ENCODE data around the gene SELENOS. TPM values are rescaled to one million over a fixed set of nuclear protein-coding genes. Genes with fewer than 3 reads are reported as not detected.

SELENOS gene
- total RNA-seq, 4 donors from 2014 or later: 50.4 to 77.3 (median 65.6) TPM

DNA sequence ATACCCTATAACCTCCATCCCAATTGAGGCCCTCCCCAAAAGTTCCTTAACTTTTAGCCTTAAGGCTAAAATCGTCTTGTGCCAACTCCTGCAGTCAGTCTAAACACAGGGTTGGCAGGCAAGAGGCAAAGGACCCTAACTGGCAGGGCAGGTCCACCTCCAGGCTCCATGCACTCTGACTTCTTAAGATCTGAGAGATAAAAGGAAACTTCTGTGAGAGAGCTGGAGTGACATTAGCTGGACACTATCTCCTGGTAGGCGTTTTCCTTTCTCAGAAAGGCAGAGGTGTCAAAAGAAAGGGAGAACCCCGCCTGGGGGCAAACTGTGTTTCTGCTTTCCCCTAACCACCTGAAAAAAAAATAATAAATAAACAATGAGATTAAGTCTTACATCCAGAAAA is 29.0 kb downstream of the SELENOS start:
- H3K27ac ChIP-seq: no peak overlapping the region
- intact Hi-C loops (cut with DNase I): no loop called here

DNA sequence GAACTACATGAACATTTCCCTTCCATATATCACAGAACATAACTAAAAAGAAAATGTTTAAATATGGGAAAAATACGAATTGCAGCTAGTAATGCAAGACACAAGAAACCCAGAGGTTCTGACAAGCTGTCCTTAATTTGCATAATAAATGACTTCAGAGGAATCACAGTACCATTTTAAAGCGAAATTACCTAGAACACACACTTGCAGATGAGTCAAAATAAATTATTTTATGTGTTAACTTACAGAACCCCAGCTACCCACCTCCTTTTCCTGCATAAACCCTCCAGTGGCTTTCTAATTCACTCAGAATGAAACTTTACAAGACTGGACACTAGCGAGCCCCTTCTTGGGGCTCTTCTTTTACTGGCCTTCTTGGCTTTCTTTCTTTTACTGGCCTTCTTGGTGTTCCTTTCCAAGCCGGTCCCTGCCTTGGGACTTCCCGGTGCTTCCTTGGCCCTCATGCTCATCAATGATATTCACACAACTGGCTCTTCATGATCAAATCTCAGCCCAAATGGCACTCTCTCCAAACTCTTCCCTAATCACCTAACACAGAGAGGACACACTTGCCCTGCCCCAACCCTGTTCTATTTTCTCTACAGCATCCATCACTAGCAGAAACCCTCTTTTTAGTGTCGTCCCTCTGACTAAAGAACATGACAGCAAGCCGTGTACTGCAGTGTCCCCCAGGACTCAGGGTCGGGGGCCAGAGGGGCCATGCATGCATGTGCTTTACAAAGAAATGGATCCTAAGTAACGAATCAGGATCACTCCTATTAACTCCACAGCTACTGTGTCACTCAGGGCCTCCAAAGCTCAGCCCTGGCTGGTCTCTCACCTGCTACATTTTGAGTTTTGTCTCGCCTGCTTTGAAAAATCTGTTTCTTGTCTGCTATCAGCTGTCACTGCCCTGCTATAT is 30.2 kb downstream of the SELENOS start:
- H3K27ac ChIP-seq: no peak overlapping the region
- WGBS, 2 donors: 88 to 89% methylated on average over 10 of the region's 10 CpGs
- no peak for DNase-seq
- intact Hi-C loops (cut with DNase I): no loop called here
- no peak for TF ChIP-seq POLR2A (IDR thresholded peaks at IDR 0.05)
- TF ChIP-seq, protein P1, sequence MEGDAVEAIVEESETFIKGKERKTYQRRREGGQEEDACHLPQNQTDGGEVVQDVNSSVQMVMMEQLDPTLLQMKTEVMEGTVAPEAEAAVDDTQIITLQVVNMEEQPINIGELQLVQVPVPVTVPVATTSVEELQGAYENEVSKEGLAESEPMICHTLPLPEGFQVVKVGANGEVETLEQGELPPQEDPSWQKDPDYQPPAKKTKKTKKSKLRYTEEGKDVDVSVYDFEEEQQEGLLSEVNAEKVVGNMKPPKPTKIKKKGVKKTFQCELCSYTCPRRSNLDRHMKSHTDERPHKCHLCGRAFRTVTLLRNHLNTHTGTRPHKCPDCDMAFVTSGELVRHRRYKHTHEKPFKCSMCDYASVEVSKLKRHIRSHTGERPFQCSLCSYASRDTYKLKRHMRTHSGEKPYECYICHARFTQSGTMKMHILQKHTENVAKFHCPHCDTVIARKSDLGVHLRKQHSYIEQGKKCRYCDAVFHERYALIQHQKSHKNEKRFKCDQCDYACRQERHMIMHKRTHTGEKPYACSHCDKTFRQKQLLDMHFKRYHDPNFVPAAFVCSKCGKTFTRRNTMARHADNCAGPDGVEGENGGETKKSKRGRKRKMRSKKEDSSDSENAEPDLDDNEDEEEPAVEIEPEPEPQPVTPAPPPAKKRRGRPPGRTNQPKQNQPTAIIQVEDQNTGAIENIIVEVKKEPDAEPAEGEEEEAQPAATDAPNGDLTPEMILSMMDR (IDR thresholded peaks at IDR 0.05): no peak
- H3K27me3 ChIP-seq: no peaks in the 10 kb centered on the region
- H3K36me3 ChIP-seq: no peaks in the 10 kb centered on the region
- H3K9me3 ChIP-seq: no peaks in the 10 kb centered on the region
- H3K4me3 ChIP-seq (replicated peaks in 1 of 3): no peak overlapping the region
- peaks cover 27 to 53% of the 10 kb centered on the region in 2 donors for H3K4me1 ChIP-seq

More for the DNA sequence above, 29.0 kb downstream of the SELENOS start:
- TF ChIP-seq POLR2A (IDR thresholded peaks at IDR 0.05): no peak
- TF ChIP-seq, protein P1 (IDR thresholded peaks at IDR 0.05): no peak
- Histone ChIP-seq H3K36me3 (no peaks in the 10 kb centered on the region), H3K4me1 (peaks cover 19 to 41% of the 10 kb centered on the region in 2 donors), H3K27me3 (no peaks in the 10 kb centered on the region), H3K4me3 (replicated peaks in 1 of 3) (no peak overlapping the region), H3K9me3 (no peaks in the 10 kb centered on the region)
- 47 to 54% methylated on average over 3 of the region's 3 CpGs for WGBS, 2 donors
- no peak for DNase-seq

DNA sequence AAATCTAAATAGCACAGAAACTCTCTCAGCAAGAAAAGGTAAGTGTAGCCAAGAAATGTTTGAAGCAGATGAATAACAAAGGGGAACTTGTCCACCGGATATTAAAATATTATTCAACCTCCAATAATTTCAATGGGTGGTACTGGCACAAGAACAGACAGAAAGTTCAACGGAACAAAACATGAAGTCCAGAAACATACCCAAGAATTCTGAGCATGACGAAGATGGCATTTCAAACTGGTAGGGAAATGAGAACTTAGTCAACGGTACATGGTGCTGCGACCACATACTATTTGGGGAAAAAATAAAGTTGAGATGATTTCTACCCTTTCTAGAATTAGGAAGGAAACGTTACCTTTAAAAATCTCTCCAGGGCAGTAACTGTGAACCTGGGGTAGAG is 30.9 kb downstream of the SELENOS start:
- WGBS, 2 donors: 80 to 85% methylated on average over 6 of the region's 6 CpGs

DNA sequence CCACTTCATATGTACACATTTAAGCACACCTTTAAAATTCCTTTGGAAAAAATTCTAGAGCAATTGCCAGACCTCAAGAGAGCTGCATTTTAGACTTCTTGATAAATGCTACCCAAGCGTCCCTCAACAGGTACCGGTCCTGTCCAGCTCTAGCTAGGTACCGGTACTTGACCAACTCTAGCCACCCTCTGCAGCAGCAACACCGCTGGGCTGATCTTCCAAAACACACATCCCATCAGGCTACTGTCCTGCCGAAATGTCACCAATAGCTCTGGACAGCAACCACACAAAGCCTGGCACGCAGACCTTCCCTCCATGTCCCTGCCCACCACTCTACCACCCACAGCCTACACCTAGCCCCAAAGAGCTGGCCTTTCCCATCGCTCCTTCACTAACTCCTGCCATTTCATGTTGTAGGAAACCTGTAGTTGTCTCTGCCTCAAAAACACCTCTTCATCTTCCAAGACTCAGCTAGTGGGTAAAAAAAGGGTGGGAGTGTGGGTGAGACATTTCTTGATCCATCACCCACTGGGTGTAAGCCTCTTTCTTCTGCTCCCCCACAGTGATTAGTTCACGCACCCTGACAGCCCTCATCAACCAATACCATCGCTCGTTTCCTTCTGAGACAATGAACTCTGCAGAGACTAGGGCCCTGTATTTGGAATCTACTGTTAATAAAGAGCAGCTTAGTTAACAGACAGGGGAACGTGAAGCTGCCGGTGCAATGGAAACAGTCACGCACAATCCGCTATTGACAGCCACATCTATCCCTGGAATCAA is 32.2 kb downstream of the SELENOS start:
- Histone ChIP-seq H3K27me3 (no peaks in the 10 kb centered on the region), H3K27ac (no peak overlapping the region), H3K9me3 (no peaks in the 10 kb centered on the region), H3K4me3 (replicated peaks in 1 of 3) (no peak overlapping the region), H3K36me3 (no peaks in the 10 kb centered on the region), H3K4me1 (peaks cover 31 to 49% of the 10 kb centered on the region in 2 donors)
- TF ChIP-seq POLR2A (IDR thresholded peaks at IDR 0.05): no peak
- TF ChIP-seq, protein P1 (IDR thresholded peaks at IDR 0.05): no peak
- 84 to 86% methylated on average over 14 of the region's 14 CpGs for WGBS, 2 donors
- intact Hi-C loops (cut with DNase I): no loop called here
- no peak for DNase-seq

More for the DNA sequence above, 30.9 kb downstream of the SELENOS start:
- Histone ChIP-seq H3K27ac (no peak overlapping the region), H3K27me3 (no peaks in the 10 kb centered on the region), H3K4me3 (replicated peaks in 1 of 3) (no peak overlapping the region), H3K36me3 (no peaks in the 10 kb centered on the region), H3K4me1 (peaks cover 31 to 56% of the 10 kb centered on the region in 2 donors), H3K9me3 (no peaks in the 10 kb centered on the region)
- TF ChIP-seq, protein P1 (IDR thresholded peaks at IDR 0.05): no peak
- TF ChIP-seq POLR2A (IDR thresholded peaks at IDR 0.05): no peak
- no peak for DNase-seq
- intact Hi-C loops (cut with DNase I): no loop called here

Data from thyroid gland (tissue), 4 donors.